GM21390 (cell line): Measurements from ENCODE around the gene HRH4.

ENCODE experiments used
- ATAC-seq: cut with Tn5 transposase; IDR thresholded peaks from one replicate; pipeline ENCODE4 v1.9.1; 2021; ENCODE audit not compliant: unreplicated experiment

HRH4 gene, protein sequence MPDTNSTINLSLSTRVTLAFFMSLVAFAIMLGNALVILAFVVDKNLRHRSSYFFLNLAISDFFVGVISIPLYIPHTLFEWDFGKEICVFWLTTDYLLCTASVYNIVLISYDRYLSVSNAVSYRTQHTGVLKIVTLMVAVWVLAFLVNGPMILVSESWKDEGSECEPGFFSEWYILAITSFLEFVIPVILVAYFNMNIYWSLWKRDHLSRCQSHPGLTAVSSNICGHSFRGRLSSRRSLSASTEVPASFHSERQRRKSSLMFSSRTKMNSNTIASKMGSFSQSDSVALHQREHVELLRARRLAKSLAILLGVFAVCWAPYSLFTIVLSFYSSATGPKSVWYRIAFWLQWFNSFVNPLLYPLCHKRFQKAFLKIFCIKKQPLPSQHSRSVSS

GRCh38 chr18:24460388-24460787, at the start of gene HRH4:
Gene HRH4 (plus strand): TSS chr18:24460637. CDS start chr18:24460729, 92 bp downstream.
- ATAC-seq: no peak

DNA sequence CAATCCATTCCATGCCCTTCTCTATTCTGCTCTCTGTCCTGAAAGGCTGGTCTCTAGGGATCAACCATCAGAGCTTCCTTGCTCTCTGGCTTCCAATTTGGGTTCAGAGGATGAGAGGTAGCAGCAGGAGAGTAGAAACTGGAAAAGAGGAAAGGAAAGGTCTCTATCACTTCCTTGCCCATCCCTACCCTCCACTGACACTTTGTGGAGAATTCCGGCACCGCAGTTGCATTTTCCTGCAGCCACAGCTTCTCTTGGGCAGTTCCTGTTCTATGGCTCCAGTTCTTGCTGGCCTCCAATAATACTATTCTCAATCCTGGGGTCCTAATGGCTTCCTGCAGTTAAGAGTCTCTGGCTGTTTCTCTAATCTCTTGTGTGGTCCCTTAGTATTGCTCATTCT, 47.3 kb upstream of the HRH4 start:
- no peak for ATAC-seq

- ATAC-seq: no peak
Observed at GRCh38 chr18:24414349-24415003, 46.0 kb upstream of the HRH4 start.

- ATAC-seq: no peak
Observed at GRCh38 chr18:24417480-24417879, 43.0 kb upstream of the HRH4 start.

DNA sequence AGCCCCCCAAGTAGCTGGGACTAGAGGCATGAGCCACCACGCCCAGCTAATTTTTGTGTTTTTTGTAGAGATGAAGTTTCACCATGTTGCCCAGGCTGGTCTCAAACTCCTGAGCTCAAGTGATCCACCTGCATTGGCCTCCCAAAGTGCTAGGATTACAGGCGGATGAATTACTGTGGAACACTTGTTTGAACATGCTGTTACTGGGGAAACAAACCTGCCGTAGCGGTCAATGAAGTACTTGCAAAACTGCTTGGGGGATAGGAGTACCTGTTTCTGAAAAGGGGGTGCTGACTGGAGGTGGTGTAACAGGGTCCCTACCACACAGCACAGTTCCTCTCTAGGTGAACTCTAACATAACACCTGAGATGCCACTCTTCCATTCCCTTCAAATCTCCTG, 39.9 kb upstream of the HRH4 start:
- no peak for ATAC-seq

DNA sequence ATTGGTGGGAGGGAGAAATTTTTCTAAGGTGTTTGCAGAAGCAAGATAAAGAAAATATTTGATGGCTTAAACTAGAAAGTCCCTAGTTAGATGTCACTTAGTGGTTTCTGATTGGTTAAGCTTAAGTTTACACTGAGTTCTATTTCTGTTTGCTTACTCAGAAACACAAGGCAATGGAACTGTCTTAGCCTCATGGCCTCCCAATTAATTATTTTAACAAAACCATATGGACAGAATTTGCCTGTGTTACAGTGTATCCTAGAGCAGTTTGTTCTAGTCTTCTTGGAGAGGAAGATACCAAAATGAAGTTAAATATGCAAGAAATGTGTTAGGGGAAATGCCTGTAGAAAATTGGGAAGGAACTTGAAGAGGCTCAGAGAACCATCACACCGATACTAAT, 38.6 kb upstream of the HRH4 start:
- ATAC-seq: no peak

DNA sequence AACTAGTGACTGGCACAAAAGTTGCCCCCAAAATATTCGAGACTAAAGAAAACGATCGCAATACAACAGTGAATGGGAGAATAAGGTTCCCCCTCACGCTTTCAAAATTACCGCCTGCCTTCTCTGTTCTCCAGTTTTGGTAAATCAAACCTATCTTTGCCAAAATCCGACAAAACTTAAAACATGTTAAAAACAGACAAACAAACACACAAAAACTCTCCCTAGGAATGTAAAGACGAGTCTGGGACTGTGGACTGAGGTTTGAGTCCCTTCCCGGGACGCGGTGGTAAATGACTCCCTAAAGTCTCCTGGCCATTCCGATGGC, 34.4 kb upstream of the HRH4 start:
- no peak for ATAC-seq

DNA sequence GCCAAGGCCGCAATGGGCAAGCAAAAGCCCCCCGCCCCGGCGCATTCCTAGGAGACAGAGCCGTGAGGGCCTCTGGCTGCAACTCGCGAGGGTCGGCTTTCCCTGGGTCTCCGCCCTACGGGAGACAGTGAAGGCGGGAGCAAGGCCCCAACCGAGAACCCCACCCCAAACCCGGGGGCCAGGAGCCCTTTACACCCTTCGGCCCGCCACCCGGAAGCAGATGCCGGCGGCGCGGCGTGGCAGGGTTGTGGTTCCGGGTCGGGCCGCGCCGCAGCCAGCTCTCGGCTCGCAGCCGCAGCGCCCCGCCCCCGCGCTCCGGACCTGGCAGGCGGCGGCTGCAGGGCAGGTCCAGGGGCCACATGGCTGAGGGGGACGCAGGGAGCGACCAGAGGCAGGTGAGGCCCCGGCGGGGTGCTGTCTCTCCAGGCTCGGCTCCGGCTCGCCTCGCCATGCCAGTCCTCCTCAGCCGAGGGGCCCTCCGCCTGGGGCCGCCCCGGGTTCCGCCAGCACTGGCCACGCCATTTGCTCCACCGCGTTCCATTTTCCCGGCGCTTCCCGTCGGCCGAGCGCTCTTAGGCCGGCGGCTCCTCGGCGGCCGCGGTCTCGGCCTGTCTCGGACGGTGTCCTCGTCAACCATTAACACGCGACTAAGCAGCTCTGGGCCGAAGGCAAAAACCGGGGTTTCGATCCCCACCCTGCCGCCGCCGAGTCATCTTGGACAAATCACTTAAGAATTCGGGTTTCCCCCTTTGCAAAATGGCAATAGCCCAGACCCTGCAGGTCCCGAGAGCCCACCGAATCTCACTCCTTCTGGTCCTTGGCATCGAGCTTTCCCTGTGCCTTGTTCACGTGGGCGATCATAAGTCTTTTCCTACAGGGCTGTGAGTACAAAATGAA, 33.8 kb upstream of the HRH4 start, which contains the start of gene IMPACT:
Gene IMPACT (plus strand): TSS at position 273 of the 897 bp plus-strand sequence. CDS start 87 bp downstream, at position 360.
- peak; percentile 94 for ATAC-seq

DNA sequence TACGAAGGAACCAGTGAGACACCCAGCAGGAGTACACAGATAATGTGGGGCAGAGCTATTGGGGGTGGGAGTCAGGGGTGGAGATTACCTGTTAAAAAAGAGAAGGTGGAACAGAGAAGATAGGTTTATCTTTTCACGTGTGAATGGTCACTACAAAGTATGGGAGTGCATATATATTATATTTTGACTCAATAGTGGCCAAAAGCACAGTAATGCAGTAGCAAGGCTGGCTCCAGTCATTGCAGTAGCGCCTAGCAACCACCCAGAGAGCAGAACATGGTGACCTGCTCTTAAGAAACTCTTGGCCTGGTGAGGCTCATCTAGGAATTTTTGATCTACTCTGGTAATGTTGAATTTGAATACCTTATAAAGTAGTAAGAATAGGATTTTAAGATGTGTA, 33.0 kb upstream of the HRH4 start:
- ATAC-seq: no peak

- ATAC-seq: no peak
Observed at GRCh38 chr18:24428709-24429108, 31.7 kb upstream of the HRH4 start.

- no peak for ATAC-seq
Observed at GRCh38 chr18:24429188-24429587, 31.2 kb upstream of the HRH4 start.

GRCh38 chr18:24432618-24433017, 27.8 kb upstream of the HRH4 start:
- no peak for ATAC-seq

GRCh38 chr18:24436939-24437338, 23.5 kb upstream of the HRH4 start:
- ATAC-seq: no peak

- peak; percentile 82 for ATAC-seq
Observed at GRCh38 chr18:24443870-24444269, 16.6 kb upstream of the HRH4 start.

GRCh38 chr18:24446453-24446852, 14.0 kb upstream of the HRH4 start:
- ATAC-seq: peak; percentile 62

DNA sequence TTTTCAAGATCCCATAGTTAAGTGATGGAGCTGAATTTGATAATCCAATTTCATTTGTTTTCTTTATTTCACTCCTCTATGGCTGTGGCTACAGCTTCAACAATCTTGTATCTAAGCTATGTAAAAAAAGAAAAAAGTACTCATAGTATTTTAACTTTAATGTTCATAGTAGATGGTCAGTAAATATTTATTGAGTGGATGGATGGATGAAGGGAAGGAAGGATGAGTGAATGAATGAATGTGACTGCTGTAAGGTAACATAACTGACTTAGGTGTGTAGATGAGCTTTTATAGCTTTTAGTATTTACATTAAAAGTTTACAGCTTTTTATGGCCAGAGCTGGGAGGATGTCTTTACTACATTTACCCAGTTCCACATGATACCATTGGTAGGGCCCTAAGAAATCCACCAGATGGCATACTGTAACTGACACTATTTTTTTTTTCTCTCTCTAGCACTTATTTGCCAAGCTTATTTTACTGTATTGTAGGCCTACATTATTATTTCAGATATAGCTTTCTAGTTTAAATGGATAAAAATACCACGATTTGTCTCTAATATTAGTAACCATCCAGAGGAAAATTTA, 13.4 kb upstream of the HRH4 start:
- ATAC-seq: no peak

DNA sequence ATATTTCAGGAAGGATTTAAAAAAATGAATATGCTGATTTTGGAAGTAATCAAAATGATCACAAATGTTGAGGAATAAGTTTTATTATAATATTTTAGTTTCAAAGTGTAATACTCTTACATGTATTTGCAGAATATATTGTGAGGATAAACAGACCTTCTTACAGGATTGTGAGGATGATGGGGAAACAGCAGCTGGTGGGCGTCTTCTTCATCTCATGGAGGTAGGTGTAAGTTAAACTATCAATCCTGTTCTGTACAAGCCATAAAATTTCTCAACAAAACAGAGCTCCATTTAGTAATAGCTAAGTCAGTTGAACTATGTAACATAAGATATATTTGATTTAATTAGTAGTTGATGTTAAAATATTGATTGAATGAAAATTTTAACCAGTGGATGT, 12.5 kb upstream of the HRH4 start:
- ATAC-seq: no peak

- ATAC-seq: peak; percentile 98
Observed at GRCh38 chr18:24456549-24456948, 3.9 kb upstream of the HRH4 start.

DNA sequence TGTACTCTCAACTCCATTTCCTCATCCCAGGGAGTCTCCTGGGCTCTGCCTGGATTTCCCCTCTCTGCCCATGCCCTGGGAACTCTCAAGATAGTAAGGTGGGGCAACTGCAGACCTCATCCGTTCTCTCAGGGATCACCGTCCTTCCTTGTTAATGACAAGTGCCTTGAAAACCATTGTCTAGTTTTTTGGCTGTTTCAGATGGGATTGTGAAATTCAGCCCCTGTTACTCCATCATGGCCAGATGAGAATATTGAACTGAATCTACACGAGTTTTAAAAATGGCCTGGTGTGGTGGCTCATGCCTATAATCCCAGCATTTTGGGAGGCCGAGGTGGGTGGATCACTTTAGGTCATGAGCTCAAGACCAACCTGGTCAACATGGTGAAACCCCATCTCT, 665 bp upstream of the HRH4 start:
- no peak for ATAC-seq

DNA sequence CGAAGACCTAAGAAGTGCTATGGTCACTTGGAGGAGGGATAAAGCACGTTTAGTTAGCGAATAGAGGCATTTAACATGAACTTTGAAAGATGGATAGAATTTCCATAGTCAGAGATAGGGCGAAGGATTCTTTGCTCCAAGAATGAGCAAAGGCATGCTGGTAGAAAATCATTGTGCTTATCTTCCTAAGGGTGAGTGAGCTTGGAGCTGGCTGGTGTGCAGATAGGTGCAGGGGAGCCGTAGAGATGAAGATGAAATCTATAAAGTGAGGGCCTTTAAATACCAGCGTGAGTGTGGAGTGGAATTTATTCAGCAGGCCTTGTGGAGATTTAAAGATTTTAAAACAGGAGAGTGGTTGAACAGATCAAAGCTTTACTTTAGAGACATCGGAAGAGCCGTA, 1.6 kb downstream of the HRH4 start:
- no peak for ATAC-seq
